C4-2B (cell line): ENCODE measurements around the gene OPTC.

Experiments
- CTCF ChIP-seq: fragments of 450-650 bp; conservative IDR thresholded peaks from 2 replicates; pipeline ENCODE4 v1.5.1; 2017; ENCODE audit warnings: mild to moderate bottlenecking
- ZFX ChIP-seq: fragments of 450-650 bp; IDR thresholded peaks from 2 replicates; pipeline ENCODE4 v1.6.1; 2017

GRCh38 chr1:203553496-203553895, 59.5 kb downstream of the OPTC start:
- TF ChIP-seq CTCF: no peak
- TF ChIP-seq ZFX: no peak
